K562 (cell line): ENCODE results near the gene CHD8. TPM values are rescaled to one million over a fixed set of nuclear protein-coding genes. Genes with fewer than 3 reads are reported as not detected.

ENCODE experiments used
- ATAC-seq: fragments of 200-7000 bp; cut with Tn5 transposase; 3 replicates; pipeline ENCODE4 v1.9.1; 2020; ENCODE audit warnings: moderate library complexity
- BruUV-seq: library from RNA; stranded (reverse); fragments of 400-500 nt; replicated peaks from 2 replicates; lab custom pipeline; 2021; lab: Mats Ljungman, UMichigan
- CTCF ChIA-PET: fragments of 300-600 bp; formaldehyde crosslinking; extraction: SDS; loops from one replicate; lab custom pipeline; 2021; ENCODE audit warnings: low intra/inter-chr PET ratio; lab: Yijun Ruan, JAX
- POLR2A ChIA-PET: fragments of 300-600, 350-650 bp; sonication (Branson Sonifier 250); formaldehyde crosslinking; extraction: SDS; loops from one replicate; lab custom pipeline; 2021; ENCODE audit warnings: antibody characterized with exemption, inconsistent platforms; lab: Yijun Ruan, JAX
- DNase-seq, 4 experiments: peaks; one replicate each; pipeline versions ENCODE4 v3.0.0 to v3.0.0-alpha.2; 2011 to 2018; ENCODE audit warnings: low spot score in 3 of 4, mixed read lengths in 3 of 4; ENCODE audit errors: extremely low read depth in 1 of 4
- FAIRE-seq: peaks from 2 replicates; lab custom pipeline; 2011; peaks lifted over from hg19 to GRCh38; lab: Jason Lieb, UNC
- H2AFZ ChIP-seq: 2 replicates; pipeline ENCODE4 v1.6.0; 2011; ENCODE audit warnings: low read depth, low read length, control low read depth, inconsistent platforms
- H3K27ac ChIP-seq: fragments of 200-600 bp; 3 replicates; pipeline ENCODE4 v1.8.0; 2011; ENCODE audit warnings: low read depth, mild to moderate bottlenecking, control low read depth, inconsistent platforms, low read length, moderate library complexity, mixed read lengths; ENCODE audit errors: extremely low read depth
- H3K27me3 ChIP-seq, 2 experiments: fragments of 300-600 bp in 1 of 2; 2 replicates in 1 of 2; 3 replicates in 1 of 2; pipeline versions ENCODE4 v1.6.0 to v1.8.0; 2011; ENCODE audit warnings: inconsistent platforms in 2 of 2, low read length in 2 of 2, mild to moderate bottlenecking in 1 of 2, mixed read lengths in 1 of 2, moderate library complexity in 1 of 2; ENCODE audit not compliant: control insufficient read depth in 2 of 2, insufficient read depth in 2 of 2
- H3K36me3 ChIP-seq: fragments of 300-600 bp; 3 replicates; pipeline ENCODE4 v1.8.0; 2011; ENCODE audit warnings: mild to moderate bottlenecking, low read length, inconsistent platforms; ENCODE audit not compliant: control insufficient read depth, insufficient read depth
- H3K4me1 ChIP-seq, 2 experiments: fragments of 200-600 bp in 1 of 2; replicated peaks in 1 of 2; 2 replicates in 1 of 2; 3 replicates in 1 of 2; pipeline versions ENCODE4 v1.5.1 to v1.8.0; 2011; ENCODE audit warnings: inconsistent platforms in 2 of 2, low read length in 2 of 2, mild to moderate bottlenecking in 1 of 2, mixed read lengths in 1 of 2, moderate library complexity in 1 of 2; ENCODE audit not compliant: control insufficient read depth in 2 of 2, insufficient read depth in 2 of 2
- H3K4me2 ChIP-seq: 2 replicates; pipeline ENCODE4 v1.6.1; 2011; ENCODE audit warnings: low read length, control low read depth, inconsistent platforms, mixed read lengths; ENCODE audit not compliant: insufficient read depth
- H3K4me3 ChIP-seq: fragments of 200-600 bp; sonication (generic), shearing (Covaris generic); 2 replicates; pipeline ENCODE4 v1.5.1; 2016; ENCODE audit warnings: control low read depth, inconsistent platforms
- H3K79me2 ChIP-seq: fragments of 200-600 bp; 3 replicates; pipeline ENCODE4 v1.8.0; 2011; ENCODE audit warnings: low read length, inconsistent platforms; ENCODE audit not compliant: control insufficient read depth, insufficient read depth
- H3K9ac ChIP-seq, 2 experiments: 2 replicates each; pipeline versions ENCODE4 v1.6.0 to v1.6.1; 2011; ENCODE audit warnings: low read depth in 2 of 2, low read length in 2 of 2, control low read depth in 1 of 2, inconsistent platforms in 1 of 2, mild to moderate bottlenecking in 1 of 2, mixed read lengths in 1 of 2; ENCODE audit not compliant: insufficient read depth in 1 of 2
- H3K9me1 ChIP-seq: one replicate; pipeline ENCODE4 v1.6.0; 2011; ENCODE audit warnings: inconsistent platforms, mild to moderate bottlenecking, low read length, moderate library complexity; ENCODE audit not compliant: control insufficient read depth, insufficient read depth
- H3K9me3 ChIP-seq: replicated peaks from 2 replicates; pipeline ENCODE4 v1.5.1; 2011; ENCODE audit warnings: low read depth, low read length, inconsistent platforms; ENCODE audit not compliant: control insufficient read depth, insufficient read depth
- H4K20me1 ChIP-seq: replicated peaks from 2 replicates; pipeline ENCODE4 v1.6.1; 2011; ENCODE audit warnings: low read length, inconsistent platforms, mixed read lengths; ENCODE audit not compliant: control insufficient read depth, insufficient read depth
- MCM7 ChIP-seq, 2 experiments: fragments of 450-650 bp; IDR thresholded peaks; 2 replicates each; pipeline ENCODE4 v1.6.1; 2016 to 2018
- PHF8 ChIP-seq: fragments of 200-600 bp; sonication (generic); IDR thresholded peaks from 2 replicates; pipeline ENCODE4 v1.6.1; 2012; ENCODE audit warnings: mixed run types, mild to moderate bottlenecking, inconsistent platforms, low read length, moderate library complexity, borderline replicate concordance
- RUNX1 ChIP-seq: sonication (generic); IDR thresholded peaks from 2 replicates; pipeline ENCODE4 v1.6.1; 2016; ENCODE audit warnings: antibody characterized with exemption, low read depth
- SMARCA5 ChIP-seq: fragments of 450-650 bp; IDR thresholded peaks from 2 replicates; pipeline ENCODE4 v1.6.1; 2016
- TAF7 ChIP-seq: fragments of 450-650 bp; IDR thresholded peaks from 2 replicates; pipeline ENCODE4 v1.6.1; 2016; ENCODE audit warnings: missing genetic modification characterization, missing compliant biosample characterization
- ZBTB7A ChIP-seq: IDR thresholded peaks from 2 replicates; pipeline ENCODE4 v1.6.1; 2011; ENCODE audit warnings: low read depth, mild to moderate bottlenecking, low read length, moderate library complexity, borderline replicate concordance; ENCODE audit not compliant: control insufficient read depth
- ZC3H8 ChIP-seq: fragments of 450-650 bp; IDR thresholded peaks from 2 replicates; pipeline ENCODE4 v1.6.1; 2017
- ZFP36 ChIP-seq: fragments of 150-350 bp; IDR thresholded peaks from 2 replicates; pipeline ENCODE4 v1.6.1; 2018; ENCODE audit warnings: low read length, low read depth; ENCODE audit not compliant: partially characterized antibody
- ZNF592 ChIP-seq: fragments of 450-650 bp; IDR thresholded peaks from 2 replicates; pipeline ENCODE4 v1.6.1; 2017; ENCODE audit warnings: antibody characterized with exemption, mild to moderate bottlenecking
- ZNF778 ChIP-seq: fragments of 450-650 bp; formaldehyde crosslinking; IDR thresholded peaks from 2 replicates; pipeline ENCODE4 v1.4.0; 2020; ENCODE audit warnings: mild to moderate bottlenecking, moderate library complexity
- WGBS: fragments of 100-300 bp; shearing (Covaris generic); methylation state at CpG from one replicate; pipeline ENCODE4 v1.1.6; 2016; ENCODE audit warnings: low coverage, mixed read lengths; ENCODE audit not compliant: insufficient coverage; ENCODE audit errors: missing lambda C conversion rate; 5-methylcytosine and 5-hydroxymethylcytosine counted together
- in situ Hi-C: fragments of 300-500 bp; cut with MboI; formaldehyde crosslinking; loops from 4 replicates; pipeline ENCODE4 v1.15.0; 2018; ENCODE audit warnings: inconsistent platforms, mixed read lengths
- intact Hi-C: fragments of 100-400 bp; cut with micrococcal nuclease; formaldehyde crosslinking; loops from 2 replicates; pipeline ENCODE4 v1.14.2; 2022
- polyA plus RNA-seq, 8 experiments: library from polyadenylated mRNA; depleted of rRNA in 4 of 8; stranded (reverse) in 5 of 8; unstranded in 3 of 8; fragments of >200 nt; fragmentation: Nextera tagmentation in 2 of 8; fragmentation: Illumina TruSeq in 1 of 8; extraction: Ambion mirVana in 2 of 8; extraction: Trizol in 1 of 8; gene quantifications; 2 replicates each; pipeline versions ENCODE4 v1.2.1 to v1.2.3, GENCODE V29; 2011 to 2014; ENCODE audit warnings: inconsistent platforms in 1 of 8, missing spikeins in 1 of 8
- total RNA-seq, 7 experiments: library from RNA; depleted of rRNA in 6 of 7; stranded (reverse); fragments of >200 nt in 6 of 7; fragmentation: Illumina TruSeq in 2 of 7; extraction: Trizol in 2 of 7; gene quantifications; 2 replicates each; pipeline versions ENCODE4 v1.2.1 to v1.2.3, GENCODE V29; 2011 to 2021; ENCODE audit warnings: low replicate concordance in 1 of 7
- TF ChIP-seq, protein P1 (sequence below), 2 experiments: IDR thresholded peaks in 1 of 2; conservative IDR thresholded peaks in 1 of 2; 2 replicates each; pipeline ENCODE4 v1.6.1; 2016; ENCODE audit warnings: low read depth in 2 of 2, mild to moderate bottlenecking in 1 of 2, missing compliant biosample characterization in 1 of 2, missing genetic modification characterization in 1 of 2, moderate library complexity in 1 of 2

CHD8 gene
- total and polyA plus RNA-seq, 9 of the 15 experiments (the other 6 are each of a cell fraction or from before 2014, with no cell fraction given) = 11.1 to 51.2 (median 32.8) TPM

GRCh38 chr14:21426692-21427091 is 29.2 kb downstream of the CHD8 start (continued):
- no peak for TF ChIP-seq RUNX1
- TF ChIP-seq PHF8 = no peak
- no peak for TF ChIP-seq TAF7

DNA sequence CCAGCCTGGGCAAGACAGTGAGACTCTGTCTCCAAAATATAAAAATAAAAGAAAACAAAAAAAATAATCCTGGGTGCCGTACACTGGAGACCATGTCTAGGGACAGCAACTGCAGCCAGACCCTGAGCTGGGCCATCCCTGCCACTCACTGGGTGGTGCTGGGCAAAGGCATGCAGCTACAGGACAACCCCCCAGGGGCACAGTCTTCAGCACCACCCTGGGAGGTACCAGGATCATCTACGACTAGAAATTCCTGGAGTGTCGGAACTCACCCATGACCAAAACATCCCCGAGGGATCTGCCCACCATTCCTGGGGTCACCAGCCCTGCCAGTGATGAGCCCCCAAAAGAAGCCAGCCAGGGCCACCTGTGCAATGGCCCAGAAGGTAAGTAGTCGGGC is 36.4 kb downstream of the CHD8 start:
- ATAC-seq = no peak
- POLR2A ChIA-PET = interaction anchor here (0.6 kb wide), 1 partner anchor 361 kb away, joined by 4 read pairs; no protein-coding TSS in a partner anchor
- 93% methylated on average over 5 of the region's 5 CpGs for WGBS
- no peaks in the 10 kb centered on the region for H4K20me1 ChIP-seq
- no TSS peak for BruUV-seq
- no peaks in the 10 kb centered on the region; a peak in 1 of 5 replicates for H3K4me1 ChIP-seq
- no peak overlapping the region for H3K27ac ChIP-seq
- no peak for DNase-seq
- no peak overlapping the region for H3K4me2 ChIP-seq
- H2AFZ ChIP-seq = no peak overlapping the region
- H3K9ac ChIP-seq = no peak overlapping the region
- in situ Hi-C loops = no loop called here
- FAIRE-seq = no peak
- H3K9me1 ChIP-seq = no peaks in the 10 kb centered on the region
- H3K27me3 ChIP-seq = no peaks in the 10 kb centered on the region
- CTCF ChIA-PET = interaction anchor here (0.6 kb wide), 1 partner anchor 138 kb away, joined by 3 read pairs; no protein-coding TSS in a partner anchor
- peaks cover 56% of the 10 kb centered on the region; the same call in 2 of the 3 replicates for H3K36me3 ChIP-seq
- H3K4me3 ChIP-seq = no peak overlapping the region
- no peaks in the 10 kb centered on the region for H3K79me2 ChIP-seq
- H3K9me3 ChIP-seq = no peaks in the 10 kb centered on the region
- intact Hi-C loops = no loop called here
- TF ChIP-seq SMARCA5 (no peak), ZFP36 (no peak), ZNF592 (no peak), MCM7 (IDR thresholded peaks at IDR 0.05) (no peak), ZNF778 (CRISPR knock-in tag) (no peak), ZC3H8 (no peak), ZBTB7A (no peak)
- TF ChIP-seq, protein P1, sequence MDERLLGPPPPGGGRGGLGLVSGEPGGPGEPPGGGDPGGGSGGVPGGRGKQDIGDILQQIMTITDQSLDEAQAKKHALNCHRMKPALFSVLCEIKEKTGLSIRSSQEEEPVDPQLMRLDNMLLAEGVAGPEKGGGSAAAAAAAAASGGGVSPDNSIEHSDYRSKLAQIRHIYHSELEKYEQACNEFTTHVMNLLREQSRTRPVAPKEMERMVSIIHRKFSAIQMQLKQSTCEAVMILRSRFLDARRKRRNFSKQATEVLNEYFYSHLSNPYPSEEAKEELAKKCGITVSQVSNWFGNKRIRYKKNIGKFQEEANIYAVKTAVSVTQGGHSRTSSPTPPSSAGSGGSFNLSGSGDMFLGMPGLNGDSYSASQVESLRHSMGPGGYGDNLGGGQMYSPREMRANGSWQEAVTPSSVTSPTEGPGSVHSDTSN (CRISPR knock-in tag; IDR thresholded peaks at IDR 0.05; ENCODE audit: low read depth) = no peak
- TF ChIP-seq, protein P1 (tag; conservative IDR thresholded peaks at IDR 0.05; ENCODE audit: low read depth) = no peak
